GM18505 (cell line): ENCODE measurements around the gene CLIC3.

ENCODE experiments used
- ATAC-seq: cut with Tn5 transposase; IDR thresholded peaks from one replicate; pipeline ENCODE4 v1.9.1; 2021; ENCODE audit not compliant: unreplicated experiment
- POLR2A ChIP-seq: IDR thresholded peaks from 4 replicates; pipeline ENCODE4 v1.6.1; 2011; ENCODE audit warnings: borderline replicate concordance; ENCODE audit not compliant: insufficient read depth, insufficient read length; ENCODE audit errors: extremely low read depth

CLIC3 gene, protein sequence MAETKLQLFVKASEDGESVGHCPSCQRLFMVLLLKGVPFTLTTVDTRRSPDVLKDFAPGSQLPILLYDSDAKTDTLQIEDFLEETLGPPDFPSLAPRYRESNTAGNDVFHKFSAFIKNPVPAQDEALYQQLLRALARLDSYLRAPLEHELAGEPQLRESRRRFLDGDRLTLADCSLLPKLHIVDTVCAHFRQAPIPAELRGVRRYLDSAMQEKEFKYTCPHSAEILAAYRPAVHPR

DNA sequence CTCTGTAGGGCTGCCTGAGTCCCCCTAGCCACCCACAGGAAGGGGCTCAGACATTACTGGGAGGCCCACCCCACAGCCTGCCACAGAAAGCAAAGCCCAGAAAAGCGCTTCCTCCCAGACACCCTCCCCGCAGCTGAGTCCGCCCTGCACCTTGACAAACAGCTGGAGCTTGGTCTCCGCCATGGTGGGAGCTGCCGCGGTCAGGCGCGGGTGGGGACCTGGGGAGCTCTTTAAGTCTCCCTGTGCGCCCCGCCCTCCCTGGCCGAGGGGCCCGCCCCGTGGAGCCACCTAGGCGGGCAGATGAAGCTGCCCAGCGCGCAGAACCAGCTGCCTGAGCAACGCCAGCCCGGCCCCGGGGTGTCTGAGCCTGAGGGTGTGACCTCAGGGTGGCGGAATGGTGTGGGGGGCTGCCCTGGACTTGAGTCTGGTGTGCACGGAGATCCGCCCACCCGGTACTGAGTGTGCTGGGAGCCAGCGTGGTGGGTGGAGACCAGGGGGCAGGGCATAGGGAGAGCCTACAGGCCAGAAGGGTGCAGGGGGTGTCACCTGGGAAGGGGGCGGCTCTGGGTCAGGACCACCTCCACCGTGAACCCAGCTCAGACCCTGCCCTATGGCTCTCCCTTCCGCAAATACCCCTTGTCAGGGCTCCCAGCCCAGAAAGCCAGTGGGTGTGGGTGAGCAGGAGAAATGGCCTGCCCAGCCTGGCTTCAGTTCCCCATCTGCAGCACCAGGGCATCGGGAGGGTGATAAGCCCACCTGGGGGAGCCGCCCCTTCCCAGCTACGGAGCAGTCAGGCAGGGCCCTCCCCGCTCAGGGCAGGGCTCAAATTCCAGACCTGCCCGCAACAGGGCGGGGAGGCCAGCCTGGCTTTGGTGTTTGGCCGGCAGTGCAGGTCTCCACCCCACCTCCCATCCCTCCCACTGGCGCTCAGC is at the start of gene CLIC3:
Gene CLIC3, minus strand, starts transcription at position 208 of the 932 bp plus-strand sequence. Its CDS starts 25 bp downstream, at position 183.
- no peak for TF ChIP-seq POLR2A
- ATAC-seq = no peak

DNA sequence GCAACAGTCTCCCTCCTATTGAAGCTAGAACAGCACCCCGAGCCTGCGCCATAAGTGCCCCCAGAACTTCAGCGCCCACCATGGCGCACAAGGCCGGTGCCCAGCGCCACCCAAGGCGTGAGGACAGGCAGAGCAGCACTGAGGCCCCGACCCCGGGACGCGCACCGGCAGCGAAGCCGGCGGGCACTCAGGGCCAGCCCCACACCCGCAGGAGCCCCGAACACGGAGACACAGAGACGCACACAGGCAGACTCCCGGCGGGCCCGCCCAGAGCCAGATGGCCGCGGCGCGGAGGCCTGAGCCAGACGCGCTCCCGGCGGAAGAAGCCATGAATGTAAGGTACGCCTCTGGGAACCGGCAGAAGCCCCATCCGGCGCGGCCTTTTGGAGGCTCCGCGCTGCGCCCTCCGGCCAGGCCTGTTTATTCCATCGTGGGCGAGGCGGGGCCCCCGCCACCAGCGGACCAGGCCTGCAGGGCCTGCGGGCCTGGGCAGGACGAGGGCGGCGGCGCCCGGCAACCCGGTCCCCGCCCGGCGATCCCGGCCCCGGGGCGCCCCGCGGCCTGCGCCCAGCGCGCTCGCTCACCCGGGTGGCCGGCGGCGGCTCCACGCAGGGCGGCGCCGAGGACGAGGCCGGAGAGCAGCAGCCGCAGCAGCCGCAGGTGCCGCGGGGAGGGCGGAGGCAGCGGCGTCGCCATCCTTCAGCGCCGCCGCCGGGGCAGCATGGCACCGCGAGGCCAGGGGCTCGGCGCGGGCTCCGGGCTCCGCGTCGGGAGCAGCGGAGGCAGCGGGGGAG is 49.1 kb upstream of the CLIC3 start:
- ATAC-seq = no peak

DNA sequence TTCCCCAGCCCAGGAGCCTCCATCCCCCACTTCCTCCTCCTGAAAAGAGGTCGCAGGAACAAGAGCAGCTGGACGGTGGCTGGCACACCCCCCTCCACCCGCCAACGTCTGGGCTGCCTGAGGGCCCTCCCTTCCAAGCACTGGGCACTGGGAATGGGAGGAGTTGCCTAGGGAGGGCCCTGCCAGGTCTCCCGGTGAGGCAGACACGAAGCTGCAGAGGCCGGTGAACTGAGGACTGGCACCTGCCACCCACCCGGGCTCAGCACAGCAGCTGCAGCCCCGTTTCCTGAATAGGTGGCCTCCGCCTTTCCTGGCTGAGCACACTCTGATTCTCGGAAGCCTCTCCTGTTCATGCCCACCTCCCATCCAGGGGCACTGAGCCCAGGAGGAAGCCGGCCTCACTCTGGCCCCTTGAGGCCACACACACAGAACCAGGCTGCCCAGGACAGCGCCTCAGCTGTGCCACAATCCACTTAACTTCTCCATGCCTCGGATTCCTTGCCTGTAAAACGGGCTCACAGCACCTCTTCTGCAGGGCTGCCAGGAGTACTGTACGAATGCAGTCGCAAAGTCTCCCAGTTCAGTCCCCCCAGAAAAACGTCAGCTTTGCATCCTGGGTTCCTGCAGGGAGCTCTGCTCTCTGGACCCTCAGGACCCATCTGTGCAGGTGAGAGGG is 48.3 kb upstream of the CLIC3 start:
- TF ChIP-seq POLR2A = no peak
- no peak for ATAC-seq

More for the DNA sequence above, 49.1 kb upstream of the CLIC3 start:
- TF ChIP-seq POLR2A = no peak

DNA sequence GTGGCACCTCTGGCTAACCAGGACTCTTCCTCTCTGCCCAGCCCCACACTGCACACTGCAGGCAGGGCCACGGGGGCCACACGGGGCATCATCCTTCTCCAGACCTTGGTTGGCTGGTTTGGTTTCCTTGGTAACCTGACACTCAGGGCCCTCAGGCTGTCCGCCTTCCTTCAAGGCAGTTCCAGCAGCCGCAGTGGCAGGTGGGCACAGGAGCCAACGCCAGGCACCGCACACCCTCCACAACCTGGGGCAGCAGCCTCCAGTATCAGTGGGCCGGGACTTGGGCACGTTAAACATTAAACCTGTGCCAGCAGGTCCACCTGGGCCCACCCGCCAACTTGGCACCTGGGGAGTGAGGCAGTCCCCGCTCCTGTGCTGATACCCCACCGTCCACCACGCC is 47.7 kb upstream of the CLIC3 start:
- ATAC-seq = no peak
- TF ChIP-seq POLR2A = no peak

DNA sequence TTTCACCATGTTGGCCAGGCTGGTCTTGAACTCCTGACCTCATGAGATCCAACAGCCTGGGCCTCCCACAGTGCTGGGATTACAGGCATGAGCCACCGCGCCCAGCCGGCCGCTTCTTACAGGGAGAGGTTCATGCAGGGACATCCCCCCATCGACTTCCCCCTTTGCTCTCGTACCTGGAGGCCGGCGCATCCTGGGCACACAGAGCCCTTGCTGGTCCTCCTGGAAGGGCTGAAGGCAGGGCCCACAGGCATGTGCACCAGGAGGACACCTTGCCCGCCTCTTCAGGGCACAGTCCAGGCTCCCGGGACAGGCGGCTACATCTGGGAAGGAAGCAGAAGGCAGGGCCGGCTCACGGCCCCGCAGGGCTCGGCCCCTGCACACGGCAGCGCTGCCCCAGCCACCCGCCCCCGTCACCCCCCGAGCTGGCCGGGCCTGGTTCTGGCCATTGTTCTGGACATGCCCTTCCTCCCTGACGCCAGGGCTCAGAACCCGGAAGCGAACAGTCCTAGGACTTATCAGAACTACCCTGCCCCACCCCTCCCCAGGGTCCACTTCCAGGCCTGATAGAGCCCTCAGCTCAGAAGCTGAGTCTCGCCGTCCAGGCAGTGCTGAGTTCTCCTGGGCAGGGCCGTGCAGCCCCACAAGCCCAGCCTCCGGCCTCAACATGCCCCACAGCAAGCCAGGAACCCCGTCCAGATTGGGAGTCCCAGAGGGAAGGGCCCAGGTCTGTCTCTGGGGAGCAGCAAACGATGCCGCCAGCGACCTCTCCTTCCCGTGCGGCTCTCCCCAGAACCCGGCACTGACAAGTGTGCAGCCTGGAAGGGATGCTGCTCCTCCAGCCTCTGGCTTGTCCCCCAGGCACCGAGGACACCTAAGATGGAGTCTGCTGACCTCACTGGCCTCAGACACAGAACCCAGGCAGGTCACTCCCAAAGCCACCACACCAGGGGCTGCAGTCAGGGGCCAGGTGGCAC is 46.7 kb upstream of the CLIC3 start:
- no peak for ATAC-seq
- no peak for TF ChIP-seq POLR2A

DNA sequence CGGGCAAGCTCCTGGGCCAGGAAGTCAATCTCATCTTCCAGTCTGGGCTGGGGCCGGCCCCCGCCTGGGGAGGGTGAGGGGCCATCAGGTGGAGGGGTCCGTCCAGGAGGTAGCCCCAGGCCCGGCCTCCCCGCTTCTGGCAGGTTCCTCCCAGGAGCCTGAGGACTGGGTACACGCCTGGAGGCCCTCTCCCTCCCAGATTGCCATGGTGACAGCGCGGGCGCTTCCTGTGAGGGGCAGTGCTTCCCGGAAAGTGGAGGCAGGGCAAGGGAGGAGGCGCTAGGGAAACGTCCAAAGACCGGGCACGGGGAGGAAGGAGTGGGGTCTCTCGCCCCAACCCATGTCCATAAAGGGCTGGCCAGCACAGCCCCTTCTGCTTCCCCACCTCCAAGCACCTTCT is 44.8 kb upstream of the CLIC3 start:
- no peak for ATAC-seq
- no peak for TF ChIP-seq POLR2A

DNA sequence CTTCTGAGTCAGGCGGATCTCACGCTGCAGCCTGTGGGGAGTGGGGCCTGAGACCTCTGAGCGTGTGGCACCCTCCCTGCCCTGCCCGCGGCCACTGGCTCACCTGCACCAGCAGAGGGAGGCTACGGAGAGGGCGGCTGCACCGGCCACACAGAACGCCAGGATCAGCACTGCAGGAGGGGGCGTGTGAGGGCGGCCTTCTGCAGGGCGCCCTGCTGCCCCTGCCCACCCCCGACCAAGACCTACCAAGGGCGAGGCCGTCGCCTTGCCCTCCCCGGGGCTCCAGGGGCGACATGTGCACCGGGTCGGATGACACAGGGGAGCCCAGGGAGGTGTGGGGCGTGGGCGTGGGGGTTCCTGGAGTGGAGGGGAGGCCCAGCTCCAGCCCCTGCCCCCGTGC is 44.2 kb upstream of the CLIC3 start:
- no peak for TF ChIP-seq POLR2A
- no peak for ATAC-seq

DNA sequence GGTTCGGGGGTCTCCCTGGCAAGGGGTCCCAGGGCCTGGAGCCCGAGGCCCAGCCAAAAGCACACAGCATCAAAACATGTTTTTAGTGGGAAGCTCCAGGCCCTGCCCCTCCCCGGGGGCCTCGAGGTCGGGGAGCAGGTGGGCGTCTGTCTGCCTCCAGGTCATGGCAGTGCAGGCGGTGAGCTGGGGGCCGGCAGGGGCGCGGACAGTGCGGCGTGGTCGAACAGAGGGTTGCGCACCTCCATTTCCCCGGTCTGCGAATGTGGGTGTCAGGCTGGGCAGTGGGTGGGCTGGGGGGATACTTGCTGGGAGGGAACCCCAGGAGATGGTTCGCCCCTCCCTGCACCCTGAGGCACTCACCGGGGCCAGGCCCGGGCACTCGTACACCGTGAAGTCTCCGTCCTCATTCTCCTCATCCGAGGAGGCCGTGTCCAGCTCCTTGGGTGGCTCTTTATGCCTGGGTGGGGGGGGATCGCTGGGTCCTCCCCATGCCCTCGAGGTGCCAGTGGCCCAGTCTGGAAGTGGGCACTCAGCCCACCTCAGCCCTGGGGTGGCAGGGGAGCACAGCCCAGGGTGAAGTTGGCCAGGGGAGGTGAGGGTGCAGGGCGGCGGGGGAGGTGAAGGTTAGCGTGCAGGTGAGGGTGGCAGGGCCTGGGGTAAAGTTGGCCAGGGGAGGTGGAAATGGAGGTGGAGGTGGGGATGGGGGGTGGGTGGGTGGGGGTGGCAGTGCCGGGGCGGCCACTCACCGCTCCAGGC is 43.4 kb upstream of the CLIC3 start:
- TF ChIP-seq POLR2A = no peak
- no peak for ATAC-seq

DNA sequence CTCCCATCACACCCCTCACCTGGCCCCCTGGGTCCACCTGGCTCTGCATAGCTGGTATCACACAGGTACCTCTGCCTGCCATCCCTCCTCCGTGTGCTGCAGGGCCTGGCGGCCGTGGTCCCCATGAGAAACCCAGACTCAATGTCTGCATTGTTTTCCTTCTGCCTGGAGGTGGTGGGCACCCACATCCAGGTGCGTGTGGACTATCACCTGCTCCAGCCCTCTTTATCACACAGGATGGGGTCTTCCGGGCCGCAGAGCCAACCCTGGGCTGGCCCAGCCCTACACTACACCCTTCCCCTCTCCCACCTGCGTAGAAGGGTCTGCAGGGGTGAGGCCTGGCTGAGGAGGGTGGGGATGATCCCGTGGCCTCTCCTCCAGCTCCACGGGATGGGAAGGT is 42.5 kb upstream of the CLIC3 start:
- ATAC-seq = no peak

DNA sequence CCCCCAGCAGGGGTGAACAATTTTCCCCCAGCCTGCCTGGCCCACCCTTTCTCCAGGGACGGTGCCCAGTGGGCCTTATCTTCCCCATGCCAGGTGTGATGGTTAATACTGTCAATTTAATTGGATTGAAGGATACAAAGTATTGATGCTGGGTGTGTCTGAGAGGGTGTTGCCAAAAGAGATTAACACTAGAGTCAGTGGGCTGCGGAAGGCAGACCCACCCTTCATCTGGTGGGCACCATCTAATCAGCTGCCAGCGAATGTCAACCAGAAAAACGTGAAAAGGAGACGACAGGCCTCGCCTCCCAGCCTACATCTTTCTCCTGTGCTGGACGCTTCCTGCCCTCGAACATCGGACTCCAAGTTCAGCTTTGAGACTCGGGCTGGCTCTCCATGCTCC is 41.1 kb upstream of the CLIC3 start:
- no peak for ATAC-seq
- TF ChIP-seq POLR2A = no peak

More for the DNA sequence above, 42.5 kb upstream of the CLIC3 start:
- no peak for TF ChIP-seq POLR2A

DNA sequence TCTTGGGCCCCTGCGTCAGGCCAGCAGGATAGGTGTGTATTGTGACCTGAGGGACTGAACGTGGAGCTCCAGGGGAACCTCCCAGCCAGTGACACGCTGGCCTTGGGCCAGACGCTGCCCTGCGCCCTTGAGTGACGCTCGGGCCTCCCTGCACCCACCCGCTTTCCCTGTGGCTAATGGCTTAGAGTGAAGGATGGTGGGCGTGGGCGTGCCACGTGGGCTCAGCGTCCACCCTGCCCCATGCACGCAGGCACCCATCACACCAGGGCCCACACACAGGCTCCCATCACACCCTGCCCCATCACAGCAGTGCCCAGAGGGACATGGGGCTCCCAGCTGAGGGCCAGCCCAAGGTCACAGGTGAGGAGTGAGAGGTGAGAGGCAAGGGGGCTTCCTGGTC is 40.7 kb upstream of the CLIC3 start:
- ATAC-seq = no peak
- TF ChIP-seq POLR2A = no peak
